Osteocyte (in vitro differentiated cells): Measurements from ENCODE around the gene C5orf47. TPM values are rescaled to one million over a fixed set of nuclear protein-coding genes. Genes with fewer than 3 reads are reported as not detected.

Experiments
- DNase-seq: peaks from one replicate; pipeline ENCODE4 v3.0.0; 2021; ENCODE audit warnings: mixed read lengths; ENCODE audit not compliant: unreplicated experiment; ENCODE audit errors: extremely low spot score
- H3K27ac Mint-ChIP-seq: one replicate; pipeline ENCODE4 v1.8.0; 2021; ENCODE audit warnings: mild to moderate bottlenecking, mixed read lengths; ENCODE audit not compliant: unreplicated experiment
- H3K27me3 Mint-ChIP-seq: one replicate; pipeline ENCODE4 v1.8.0; 2021; ENCODE audit warnings: mixed read lengths; ENCODE audit not compliant: unreplicated experiment
- H3K36me3 Mint-ChIP-seq: one replicate; pipeline ENCODE4 v1.8.0; 2021; ENCODE audit warnings: mixed read lengths; ENCODE audit not compliant: unreplicated experiment
- H3K4me1 Mint-ChIP-seq: one replicate; pipeline ENCODE4 v1.8.0; 2021; ENCODE audit warnings: mixed read lengths; ENCODE audit not compliant: unreplicated experiment
- H3K4me3 Mint-ChIP-seq: one replicate; pipeline ENCODE4 v1.8.0; 2021; ENCODE audit warnings: mild to moderate bottlenecking, moderate library complexity, mixed read lengths; ENCODE audit not compliant: unreplicated experiment
- H3K9me3 Mint-ChIP-seq: one replicate; pipeline ENCODE4 v1.8.0; 2021; ENCODE audit warnings: mixed read lengths; ENCODE audit not compliant: unreplicated experiment
- CTCF ChIP-seq: fragments of 200-600 bp; sonication (generic); IDR thresholded peaks from 2 replicates; pipeline ENCODE4 v1.5.0; 2021; ENCODE audit warnings: antibody characterized with exemption, mild to moderate bottlenecking, moderate library complexity
- total RNA-seq: library from RNA; stranded (reverse); gene quantifications from 2 replicates; pipeline ENCODE4 v1.2.1, GENCODE V29; 2021

Gene C5orf47
- total RNA-seq, 1 donor from 2014 or later = not detected

DNA sequence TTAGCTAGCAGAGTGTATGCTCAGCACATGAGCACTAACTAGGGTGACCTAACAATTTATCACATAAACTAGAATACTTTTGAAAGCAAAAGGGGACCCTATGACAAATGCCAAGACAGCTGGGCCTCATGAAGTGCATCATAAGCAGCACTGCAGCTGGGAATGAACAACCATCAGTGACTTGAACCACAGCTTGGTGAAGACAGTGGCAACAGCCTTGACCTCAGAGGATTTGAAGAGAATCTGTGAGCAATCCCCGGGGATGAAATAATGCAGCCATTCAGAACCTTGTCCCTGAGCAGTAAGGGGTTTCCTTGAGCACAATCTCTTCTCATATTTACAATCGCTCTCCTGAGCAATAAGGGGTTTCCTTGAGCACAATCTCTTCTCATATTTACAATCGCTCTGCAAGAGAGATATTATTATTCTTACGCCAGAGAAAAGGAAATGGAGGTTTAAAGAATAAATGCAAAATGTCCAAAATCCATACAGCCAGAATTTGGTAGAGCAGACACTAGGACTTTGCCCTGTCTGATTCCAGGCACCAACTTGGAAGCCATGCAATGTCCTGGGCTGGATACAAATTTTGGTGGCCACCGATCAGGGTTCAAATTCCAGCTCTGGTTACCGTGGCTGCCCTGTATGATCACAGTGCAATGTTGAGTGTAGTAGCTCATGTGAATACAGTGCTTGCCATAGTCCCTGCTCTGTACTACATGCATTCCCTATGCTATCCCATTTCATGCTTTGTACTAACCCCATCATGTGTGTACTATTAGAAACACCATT is 55.7 kb downstream of the C5orf47 start:
- H3K27ac Mint-ChIP-seq = no peak overlapping the region
- H3K9me3 Mint-ChIP-seq = no peaks in the 10 kb centered on the region
- H3K27me3 Mint-ChIP-seq = peaks cover 19% of the 10 kb centered on the region
- H3K36me3 Mint-ChIP-seq = no peaks in the 10 kb centered on the region
- TF ChIP-seq CTCF = no peak
- H3K4me1 Mint-ChIP-seq = no peaks in the 10 kb centered on the region
- no peak overlapping the region for H3K4me3 Mint-ChIP-seq
- DNase-seq = no peak

DNA sequence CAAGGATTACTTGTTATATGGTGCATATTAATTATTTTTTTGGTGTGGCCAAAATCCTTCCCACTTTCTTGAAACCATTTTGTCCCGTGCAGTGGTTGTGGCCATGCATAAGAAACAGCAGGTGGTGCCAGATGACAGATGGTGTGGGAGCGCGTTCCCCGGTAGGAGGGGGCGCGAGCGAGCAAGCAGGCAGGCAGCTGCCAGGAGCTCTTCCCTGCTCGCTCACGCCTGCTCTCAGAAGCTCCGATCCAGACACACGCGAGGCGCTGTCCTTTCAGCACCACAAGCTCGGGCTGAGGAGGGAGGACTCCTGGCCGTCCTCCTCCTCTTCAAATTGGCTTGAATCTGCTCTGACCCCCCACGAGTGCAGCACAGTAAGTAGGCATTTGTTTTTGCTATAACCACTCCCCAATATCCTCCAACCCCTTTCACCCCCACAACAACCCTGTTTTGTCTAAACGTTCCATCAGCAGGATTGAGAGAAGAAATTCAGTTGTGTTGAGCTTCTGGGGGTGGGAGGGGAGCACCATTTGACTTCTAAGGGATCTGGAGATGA is 56.6 kb downstream of the C5orf47 start, which contains the start of gene NSG2:
TSS of gene NSG2 (plus strand) at position 237 of the 556 bp plus-strand sequence. CDS start 1,050 bp downstream, outside the sequence.
- TF ChIP-seq CTCF = peak; percentile 67
- Mint-ChIP-seq H3K9me3 (no peaks in the 10 kb centered on the region), H3K36me3 (no peaks in the 10 kb centered on the region), H3K27me3 (peaks cover 12% of the 10 kb centered on the region), H3K4me1 (no peaks in the 10 kb centered on the region), H3K27ac (no peak within 1 kb of the TSS), H3K4me3 (no peak within 1 kb of the TSS)
- peak; percentile 93 for DNase-seq

GRCh38 chr5:174046558-174046957 is 57.6 kb downstream of the C5orf47 start:
- TF ChIP-seq CTCF = no peak
- Mint-ChIP-seq H3K36me3 (no peaks in the 10 kb centered on the region), H3K9me3 (no peaks in the 10 kb centered on the region), H3K27me3 (peaks cover 13% of the 10 kb centered on the region), H3K27ac (no peak overlapping the region), H3K4me1 (no peaks in the 10 kb centered on the region), H3K4me3 (no peak overlapping the region)
- DNase-seq = no peak

- Mint-ChIP-seq H3K4me3 (no peak overlapping the region), H3K27ac (no peak overlapping the region), H3K4me1 (no peaks in the 10 kb centered on the region), H3K36me3 (no peaks in the 10 kb centered on the region), H3K9me3 (no peaks in the 10 kb centered on the region), H3K27me3 (peaks cover 14% of the 10 kb centered on the region)
- DNase-seq = no peak
- TF ChIP-seq CTCF = no peak
These were observed 58.6 kb downstream of the C5orf47 start for GRCh38 chr5:174047472-174048099.

- DNase-seq = no peak
- Mint-ChIP-seq H3K27me3 (peaks cover 6% of the 10 kb centered on the region), H3K27ac (no peak overlapping the region), H3K4me3 (no peak overlapping the region), H3K4me1 (no peaks in the 10 kb centered on the region), H3K36me3 (no peaks in the 10 kb centered on the region), H3K9me3 (no peaks in the 10 kb centered on the region)
- TF ChIP-seq CTCF = no peak
These were observed 63.7 kb downstream of the C5orf47 start for GRCh38 chr5:174052636-174053035.
